Stimulated activated CD4-positive, alpha-beta T cell treated with anti-CD3 and anti-CD28 coated beads, Interleukin-4, amount 100 ng/mL, for 48 hours (primary cell): ENCODE results near the gene DNAJB1.
A peak's percentile ranks its signal among the peaks of the same experiment; 100 is the strongest.

Experiments used
- DNase-seq, 2 donors: peaks; one replicate each; pipeline ENCODE4 v3.0.0-alpha.2; 2020; ENCODE audit warnings: low read depth in 2 of 2

DNAJB1 gene

GRCh38 chr19:14473073-14473977 lies 44.9 kb downstream of the DNAJB1 start:
- DNase-seq: no peak

GRCh38 chr19:14472202-14472938 lies 45.8 kb downstream of the DNAJB1 start:
- DNase-seq: peak; percentile 80 to 93

- no peak for DNase-seq
Measured at GRCh38 chr19:14471436-14472187, 46.6 kb downstream of the DNAJB1 start.

GRCh38 chr19:14470031-14470876 lies 47.9 kb downstream of the DNAJB1 start:
- no peak for DNase-seq

- no peak for DNase-seq
Measured at GRCh38 chr19:14467816-14468215, 50.4 kb downstream of the DNAJB1 start.

GRCh38 chr19:14467391-14467790 lies 50.8 kb downstream of the DNAJB1 start:
- no peak for DNase-seq
